HG03354 (cell line): Measurements from ENCODE around the gene GTF3C1.

Experiments
- ATAC-seq: cut with Tn5 transposase; IDR thresholded peaks from one replicate; pipeline ENCODE4 v1.9.1; 2021; ENCODE audit warnings: mild to moderate bottlenecking; ENCODE audit not compliant: unreplicated experiment, poor library complexity, severe bottlenecking

GTF3C1 gene

GRCh38 chr16:27410761-27411160 lies 139.0 kb downstream of the GTF3C1 start:
- ATAC-seq = no peak
